Effector memory CD8-positive, alpha-beta T cell (primary cell): ENCODE measurements around the gene TTC28.
A peak's percentile ranks its signal among the peaks of the same experiment; 100 is the strongest.

Experiments
- ATAC-seq: fragments of 150-1000 bp; cut with Tn5 transposase; replicated peaks from 2 replicates; pipeline ENCODE4 v1.10.0; 2021; ENCODE audit warnings: mild to moderate bottlenecking, moderate library complexity
- DNase-seq, 3 experiments: peaks; one replicate each; pipeline ENCODE4 v3.0.0; 2021
- H3K27ac Mint-ChIP-seq, 2 donors: one replicate each; pipeline ENCODE4 v1.8.0; 2022; ENCODE audit warnings: mild to moderate bottlenecking in 2 of 2, mixed read lengths in 2 of 2, moderate library complexity in 2 of 2
- H3K27me3 Mint-ChIP-seq, 2 donors: one replicate each; pipeline ENCODE4 v1.8.0; 2022; ENCODE audit warnings: mixed read lengths in 2 of 2
- H3K36me3 Mint-ChIP-seq: one replicate; pipeline ENCODE4 v1.8.0; 2022; ENCODE audit warnings: mild to moderate bottlenecking, moderate library complexity, mixed read lengths; ENCODE audit not compliant: insufficient read depth
- H3K4me1 Mint-ChIP-seq, 2 donors: one replicate each; pipeline ENCODE4 v1.8.0; 2022; ENCODE audit warnings: low read depth in 2 of 2, mixed read lengths in 2 of 2
- H3K4me3 Mint-ChIP-seq, 2 donors: one replicate each; pipeline ENCODE4 v1.8.0; 2022; ENCODE audit warnings: mild to moderate bottlenecking in 2 of 2, mixed read lengths in 2 of 2, moderate library complexity in 2 of 2
- H3K9me3 Mint-ChIP-seq, 2 donors: one replicate each; pipeline ENCODE4 v1.8.0; 2022; ENCODE audit warnings: mixed read lengths in 2 of 2

Gene TTC28

GRCh38 chr22:27984001-27984695 is 695.5 kb downstream of the TTC28 start:
- no peak overlapping the region for H3K27ac Mint-ChIP-seq
- no peaks in the 10 kb centered on the region for H3K27me3 Mint-ChIP-seq
- H3K4me1 Mint-ChIP-seq, result peaks cover 0 to 2% of the 10 kb centered on the region in 2 donors
- H3K4me3 Mint-ChIP-seq, result no peak overlapping the region
- DNase-seq (no peak), ATAC-seq (no peak)
- H3K9me3 Mint-ChIP-seq, result no peaks in the 10 kb centered on the region
- no peaks in the 10 kb centered on the region for H3K36me3 Mint-ChIP-seq

GRCh38 chr22:27983361-27983791 is 696.3 kb downstream of the TTC28 start:
- Mint-ChIP-seq H3K4me3 (no peak overlapping the region), H3K4me1 (peaks cover 0 to 2% of the 10 kb centered on the region in 2 donors), H3K27me3 (no peaks in the 10 kb centered on the region), H3K27ac (no peak overlapping the region), H3K9me3 (no peaks in the 10 kb centered on the region), H3K36me3 (no peaks in the 10 kb centered on the region)
- no peak for DNase-seq
- no peak for ATAC-seq

- Mint-ChIP-seq H3K9me3 (no peaks in the 10 kb centered on the region), H3K36me3 (no peaks in the 10 kb centered on the region), H3K4me3 (no peak overlapping the region), H3K27ac (peak overlapping the region; percentile 29 to 44), H3K27me3 (no peaks in the 10 kb centered on the region), H3K4me1 (peaks cover 0 to 2% of the 10 kb centered on the region in 2 donors)
- no peak for DNase-seq
- no peak for ATAC-seq
Measured at GRCh38 chr22:27982630-27983180, 696.9 kb downstream of the TTC28 start.

GRCh38 chr22:27982106-27982505 is 697.5 kb downstream of the TTC28 start:
- H3K36me3 Mint-ChIP-seq, result no peaks in the 10 kb centered on the region
- ATAC-seq, result no peak
- peak overlapping the region; percentile 29 to 44 for H3K27ac Mint-ChIP-seq
- peaks cover 0 to 1% of the 10 kb centered on the region in 2 donors for H3K4me1 Mint-ChIP-seq
- H3K4me3 Mint-ChIP-seq, result no peak overlapping the region
- DNase-seq, result no peak
- no peaks in the 10 kb centered on the region for H3K27me3 Mint-ChIP-seq
- H3K9me3 Mint-ChIP-seq, result no peaks in the 10 kb centered on the region

- ATAC-seq (no peak), DNase-seq (no peak)
- Mint-ChIP-seq H3K4me3 (no peak overlapping the region), H3K9me3 (no peaks in the 10 kb centered on the region), H3K27me3 (no peaks in the 10 kb centered on the region), H3K27ac (no peak overlapping the region), H3K36me3 (peaks cover 3% of the 10 kb centered on the region), H3K4me1 (peaks cover 0 to 1% of the 10 kb centered on the region in 2 donors)
Measured at GRCh38 chr22:27980424-27981148, 699.1 kb downstream of the TTC28 start.

GRCh38 chr22:27978802-27979201 is 700.8 kb downstream of the TTC28 start:
- ATAC-seq, result no peak
- Mint-ChIP-seq H3K36me3 (peaks cover 3% of the 10 kb centered on the region), H3K4me1 (peaks cover 0 to 1% of the 10 kb centered on the region in 2 donors), H3K9me3 (no peaks in the 10 kb centered on the region), H3K27me3 (no peaks in the 10 kb centered on the region), H3K27ac (no peak overlapping the region), H3K4me3 (no peak overlapping the region)
- DNase-seq, result no peak

- H3K27ac Mint-ChIP-seq, result no peak overlapping the region
- no peak overlapping the region for H3K4me3 Mint-ChIP-seq
- peaks cover 3% of the 10 kb centered on the region for H3K36me3 Mint-ChIP-seq
- peaks cover 0 to 1% of the 10 kb centered on the region in 2 donors for H3K4me1 Mint-ChIP-seq
- H3K27me3 Mint-ChIP-seq, result no peaks in the 10 kb centered on the region
- H3K9me3 Mint-ChIP-seq, result no peaks in the 10 kb centered on the region
- no peak for DNase-seq
- ATAC-seq, result no peak
Measured at GRCh38 chr22:27978317-27978716, 701.3 kb downstream of the TTC28 start.

- no peak overlapping the region for H3K27ac Mint-ChIP-seq
- H3K4me1 Mint-ChIP-seq, result peaks cover 0 to 1% of the 10 kb centered on the region in 2 donors
- ATAC-seq, result no peak
- no peaks in the 10 kb centered on the region for H3K9me3 Mint-ChIP-seq
- H3K36me3 Mint-ChIP-seq, result peaks cover 3% of the 10 kb centered on the region
- H3K4me3 Mint-ChIP-seq, result no peak overlapping the region
- no peak for DNase-seq
- H3K27me3 Mint-ChIP-seq, result no peaks in the 10 kb centered on the region
Measured at GRCh38 chr22:27976586-27976985, 703.1 kb downstream of the TTC28 start.

GRCh38 chr22:27975381-27976013 is 704.1 kb downstream of the TTC28 start:
- Mint-ChIP-seq H3K9me3 (no peaks in the 10 kb centered on the region), H3K27ac (no peak overlapping the region), H3K4me1 (peaks cover 0 to 1% of the 10 kb centered on the region in 2 donors), H3K36me3 (peaks cover 3% of the 10 kb centered on the region), H3K4me3 (no peak overlapping the region), H3K27me3 (no peaks in the 10 kb centered on the region)
- DNase-seq, result no peak
- no peak for ATAC-seq

- no peak overlapping the region for H3K27ac Mint-ChIP-seq
- no peaks in the 10 kb centered on the region for H3K9me3 Mint-ChIP-seq
- no peak overlapping the region for H3K4me3 Mint-ChIP-seq
Measured at GRCh38 chr22:27973846-27974245, 705.8 kb downstream of the TTC28 start.

GRCh38 chr22:27972732-27973698 is 706.6 kb downstream of the TTC28 start:
- H3K4me1 Mint-ChIP-seq, result peaks cover 0 to 1% of the 10 kb centered on the region in 2 donors
- ATAC-seq (no peak), DNase-seq (no peak)
- H3K4me3 Mint-ChIP-seq, result no peak overlapping the region
- peaks cover 3% of the 10 kb centered on the region for H3K36me3 Mint-ChIP-seq
- H3K9me3 Mint-ChIP-seq, result no peaks in the 10 kb centered on the region
- H3K27me3 Mint-ChIP-seq, result no peaks in the 10 kb centered on the region
- no peak overlapping the region for H3K27ac Mint-ChIP-seq

More at GRCh38 chr22:27973846-27974245, 705.8 kb downstream of the TTC28 start:
- peaks cover 3% of the 10 kb centered on the region for H3K36me3 Mint-ChIP-seq
- DNase-seq (no peak), ATAC-seq (no peak)
- H3K27me3 Mint-ChIP-seq, result no peaks in the 10 kb centered on the region
- peaks cover 0 to 1% of the 10 kb centered on the region in 2 donors for H3K4me1 Mint-ChIP-seq

GRCh38 chr22:27971926-27972325 is 707.7 kb downstream of the TTC28 start:
- Mint-ChIP-seq H3K27ac (no peak overlapping the region), H3K27me3 (no peaks in the 10 kb centered on the region), H3K4me1 (no peaks in the 10 kb centered on the region), H3K9me3 (no peaks in the 10 kb centered on the region), H3K4me3 (no peak overlapping the region), H3K36me3 (peaks cover 3% of the 10 kb centered on the region)
- ATAC-seq, result no peak
- DNase-seq, result no peak
